DMS114 treated with DMSO at 0.1 percent for 48 hours (cell line): ENCODE data around the gene OR13D1.
"Not testable (repeated sequence)": the region's sequence is repeated elsewhere in the genome, so short reads cannot be mapped to it uniquely, and the experiment has no call there.

Experiments used
- DNase-seq: peaks from one replicate; lab custom pipeline; 2025; ENCODE audit not compliant: unreplicated experiment; lab: John Stamatoyannopoulos, UW

The OR13D1 gene, protein sequence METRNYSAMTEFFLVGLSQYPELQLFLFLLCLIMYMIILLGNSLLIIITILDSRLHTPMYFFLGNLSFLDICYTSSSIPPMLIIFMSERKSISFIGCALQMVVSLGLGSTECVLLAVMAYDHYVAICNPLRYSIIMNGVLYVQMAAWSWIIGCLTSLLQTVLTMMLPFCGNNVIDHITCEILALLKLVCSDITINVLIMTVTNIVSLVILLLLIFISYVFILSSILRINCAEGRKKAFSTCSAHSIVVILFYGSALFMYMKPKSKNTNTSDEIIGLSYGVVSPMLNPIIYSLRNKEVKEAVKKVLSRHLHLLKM

DNA sequence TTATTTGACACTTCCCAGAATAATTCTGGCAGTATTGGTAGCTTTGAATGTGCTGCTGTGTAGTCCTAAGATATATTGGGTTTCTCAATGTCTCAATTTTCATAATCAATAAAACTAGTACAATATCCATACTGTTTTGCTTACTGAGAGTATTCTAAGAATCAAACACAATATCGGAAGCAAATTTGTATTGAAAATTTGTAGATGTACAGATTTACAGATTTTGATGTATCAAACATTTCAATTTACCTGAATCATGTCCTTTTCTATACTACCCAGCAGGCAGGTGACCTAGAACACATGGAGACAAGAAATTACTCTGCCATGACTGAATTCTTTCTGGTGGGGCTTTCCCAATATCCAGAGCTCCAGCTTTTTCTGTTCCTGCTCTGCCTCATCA is at the start of gene OR13D1:
TSS of gene OR13D1 (plus strand) at position 301 of the 400 bp plus-strand sequence. CDS start at position 301, 0 bp downstream.
- no peak for DNase-seq

DNA sequence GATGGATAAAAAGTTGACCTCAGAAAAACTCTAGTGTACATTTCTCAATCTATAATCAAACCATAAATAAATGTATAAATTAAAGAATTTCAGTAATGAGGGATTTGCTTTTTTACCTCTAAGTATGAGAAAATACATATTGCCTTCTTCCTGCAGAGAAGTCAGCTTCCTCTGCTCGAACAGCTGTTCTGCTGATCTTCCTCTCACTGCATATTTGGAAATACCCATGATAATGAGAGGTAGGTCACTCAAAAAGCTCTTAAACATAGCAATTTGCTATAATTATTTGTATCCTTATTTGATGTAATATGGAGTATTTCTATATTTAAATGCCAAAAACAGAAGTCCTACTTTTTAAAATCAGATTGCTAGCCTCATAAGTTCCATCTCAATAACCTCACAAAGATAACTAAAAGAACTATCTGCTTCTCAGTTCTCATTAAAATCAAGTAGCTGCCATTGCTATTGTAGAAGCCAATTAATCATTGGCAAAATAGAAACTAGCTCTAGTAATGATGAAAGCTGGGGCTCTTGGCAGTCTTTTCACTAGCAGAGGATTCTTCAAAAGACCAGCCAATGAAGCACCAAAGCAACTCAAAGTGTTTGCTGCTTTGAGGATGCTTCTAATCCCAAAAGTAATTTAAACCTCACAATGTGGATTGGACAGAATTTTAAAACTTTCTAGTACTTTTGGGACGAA is 35.7 kb upstream of the OR13D1 start:
- no peak for DNase-seq

DNA sequence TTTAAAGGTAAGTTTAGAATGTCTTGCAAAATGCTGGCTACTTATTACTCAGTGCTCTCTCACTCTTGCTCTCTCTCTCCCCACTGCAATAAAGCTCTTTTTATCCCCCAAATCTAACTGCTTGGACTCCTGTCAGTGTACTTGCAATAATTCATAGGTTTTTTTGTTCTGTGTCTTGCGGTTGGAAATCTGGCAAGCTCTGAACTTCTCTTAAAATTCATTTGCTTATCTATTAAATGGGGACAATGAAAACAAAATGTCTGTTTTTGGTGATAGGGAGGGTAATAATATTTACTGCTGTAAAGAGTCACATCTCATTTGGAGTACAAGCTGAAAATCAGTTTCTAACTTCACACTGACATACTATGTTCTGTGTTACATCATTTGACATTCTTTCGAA is 18.7 kb upstream of the OR13D1 start:
- no peak for DNase-seq

DNA sequence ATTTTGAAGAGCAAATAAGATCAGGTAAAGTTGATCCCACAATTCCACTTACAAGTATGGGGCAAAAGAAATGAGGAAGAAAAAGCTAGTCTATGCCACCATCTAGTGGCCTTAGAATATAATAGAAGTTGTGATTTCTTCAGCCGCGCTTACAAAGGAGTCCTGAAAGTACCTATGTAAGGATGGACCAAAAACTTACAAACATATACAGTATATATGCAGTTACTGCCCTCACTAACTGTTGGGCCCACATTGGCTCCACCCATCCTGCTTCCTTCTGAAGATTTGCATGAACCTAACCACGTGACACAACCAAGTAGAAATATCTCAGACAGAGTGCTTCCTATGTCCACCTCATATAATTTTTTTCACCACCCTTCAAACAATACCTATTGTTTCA is 11.7 kb upstream of the OR13D1 start:
- DNase-seq: peak; percentile 42

DNA sequence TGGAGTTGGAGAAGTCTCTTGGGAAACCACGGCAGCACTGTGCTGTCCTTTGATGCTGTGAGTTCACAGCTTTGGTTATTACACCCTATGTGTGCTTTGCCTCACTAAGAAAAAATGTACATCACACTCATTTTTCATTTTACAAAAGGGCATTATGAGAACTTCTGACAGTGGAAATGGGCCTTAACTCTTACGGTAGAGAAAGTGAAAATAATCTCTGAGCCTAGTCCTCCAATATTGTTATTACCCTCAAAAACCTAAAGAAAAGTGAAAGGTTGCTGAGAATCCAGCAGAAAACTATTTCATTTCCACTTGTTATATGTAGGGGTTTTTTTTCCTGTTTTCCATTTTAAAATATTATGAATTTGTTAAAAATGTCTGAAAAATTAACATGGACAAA is 8.2 kb upstream of the OR13D1 start:
- no peak for DNase-seq

DNA sequence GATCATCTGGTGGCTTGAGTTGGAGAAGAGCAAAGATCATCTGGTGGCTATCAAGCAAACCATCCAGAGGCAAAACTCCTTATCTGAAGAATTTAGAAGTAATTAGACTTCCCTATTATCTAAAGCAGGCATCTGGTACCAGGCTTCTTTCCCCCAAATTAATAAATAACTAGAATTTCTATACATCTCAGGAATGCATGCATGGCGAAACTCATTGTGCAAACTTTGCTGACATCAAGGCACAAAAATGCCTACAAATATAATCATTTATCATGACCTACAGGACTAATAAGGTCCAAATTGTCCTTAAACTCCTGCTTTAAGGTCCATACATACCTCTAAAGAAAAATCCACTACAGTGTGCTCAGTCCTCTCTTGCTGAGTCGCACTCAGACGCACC is 6.0 kb downstream of the OR13D1 start:
- DNase-seq: no peak

DNA sequence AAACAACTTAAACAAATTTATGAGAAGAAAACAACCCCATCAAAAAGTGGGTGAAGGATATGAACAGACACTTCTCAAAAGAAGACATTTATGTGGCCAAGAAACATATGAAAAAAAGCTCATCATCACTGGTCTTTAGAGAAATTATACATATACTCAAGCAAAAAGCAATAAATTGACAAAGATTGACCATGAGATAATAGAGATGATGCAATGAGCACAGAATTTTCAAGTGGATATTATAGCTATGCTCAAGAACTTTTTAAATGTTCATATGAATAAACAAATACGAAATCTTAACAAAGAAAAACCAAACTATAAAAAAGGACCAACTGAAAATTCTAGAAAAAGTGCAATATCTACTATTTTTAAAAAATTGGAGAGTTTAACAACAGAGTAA is 14.4 kb downstream of the OR13D1 start:
- not testable (repeated sequence) for DNase-seq

DNA sequence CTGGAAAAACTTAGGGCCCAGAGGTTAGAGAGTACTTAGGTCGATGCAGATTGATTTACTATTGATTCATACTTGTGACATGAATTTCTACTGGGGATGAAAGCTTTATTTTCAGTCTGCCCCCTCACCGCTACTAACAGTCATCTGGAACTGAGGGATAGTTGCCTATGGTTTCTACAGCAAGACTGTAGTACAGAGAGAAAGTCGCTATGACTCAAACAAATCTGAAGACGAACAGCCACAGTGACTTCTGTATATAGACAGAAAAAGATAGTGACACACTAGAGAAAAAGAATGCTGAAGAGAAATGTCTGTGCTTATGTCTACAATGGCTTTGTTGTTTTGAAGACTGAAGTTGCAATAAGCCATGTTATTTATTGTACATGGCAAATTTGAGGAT is 17.3 kb downstream of the OR13D1 start:
- DNase-seq: no peak

DNA sequence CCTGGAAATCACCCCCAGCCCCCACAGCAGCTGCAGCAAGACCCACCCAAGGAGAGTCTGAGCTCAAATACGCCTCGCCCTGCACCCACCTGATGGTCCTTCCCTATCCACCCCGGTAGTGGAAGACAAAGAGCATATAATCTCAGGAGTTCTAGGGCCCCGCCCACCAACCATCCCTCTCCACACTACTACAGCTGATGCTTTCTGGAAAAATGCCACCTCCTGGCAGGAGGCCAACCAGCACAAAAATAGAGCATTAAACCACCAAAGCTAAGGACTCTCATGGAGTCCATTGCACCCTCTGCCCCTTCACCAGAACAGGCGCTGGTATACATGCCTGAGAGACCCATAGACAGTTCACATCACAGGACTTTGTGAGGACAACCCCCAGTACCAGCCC is 30.7 kb downstream of the OR13D1 start:
- no peak for DNase-seq

DNA sequence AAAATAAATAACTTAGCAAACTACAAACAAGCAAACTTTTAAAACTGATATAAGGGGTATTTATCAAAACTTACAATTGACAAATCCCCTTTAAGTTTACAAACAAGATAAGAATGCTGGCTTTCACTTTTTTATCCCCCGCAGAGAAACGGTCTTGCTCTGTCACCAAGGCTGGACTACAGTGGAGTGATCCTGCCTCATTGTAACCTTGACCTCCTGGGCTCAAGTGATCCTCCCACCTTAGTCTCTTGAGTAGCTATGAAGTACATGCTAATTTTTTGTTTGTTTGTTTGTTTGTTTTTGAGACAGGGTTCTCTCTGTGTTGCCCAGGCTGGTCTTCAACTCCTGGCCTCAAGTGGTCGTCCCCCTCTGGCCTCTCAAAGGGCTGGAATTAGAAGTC is 44.1 kb downstream of the OR13D1 start:
- DNase-seq: no peak

DNA sequence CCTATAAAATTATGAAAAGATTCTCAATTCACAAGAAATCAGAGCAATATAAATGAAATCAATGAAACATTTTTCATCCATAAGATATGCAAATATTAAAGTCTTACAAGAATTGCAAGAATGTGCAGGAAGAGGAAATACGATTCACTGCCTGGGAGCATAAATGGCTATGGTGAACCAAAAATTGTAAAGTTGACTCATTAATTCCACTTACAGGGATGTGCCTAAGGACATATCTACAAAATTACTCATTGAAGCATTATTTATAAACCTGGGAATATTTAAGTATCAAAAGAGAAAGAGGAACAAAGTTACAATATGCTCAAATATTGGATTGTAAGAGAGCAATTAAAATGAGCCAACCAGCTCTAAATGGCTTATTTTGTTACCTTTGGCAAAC is 46.3 kb downstream of the OR13D1 start:
- no peak for DNase-seq

DNA sequence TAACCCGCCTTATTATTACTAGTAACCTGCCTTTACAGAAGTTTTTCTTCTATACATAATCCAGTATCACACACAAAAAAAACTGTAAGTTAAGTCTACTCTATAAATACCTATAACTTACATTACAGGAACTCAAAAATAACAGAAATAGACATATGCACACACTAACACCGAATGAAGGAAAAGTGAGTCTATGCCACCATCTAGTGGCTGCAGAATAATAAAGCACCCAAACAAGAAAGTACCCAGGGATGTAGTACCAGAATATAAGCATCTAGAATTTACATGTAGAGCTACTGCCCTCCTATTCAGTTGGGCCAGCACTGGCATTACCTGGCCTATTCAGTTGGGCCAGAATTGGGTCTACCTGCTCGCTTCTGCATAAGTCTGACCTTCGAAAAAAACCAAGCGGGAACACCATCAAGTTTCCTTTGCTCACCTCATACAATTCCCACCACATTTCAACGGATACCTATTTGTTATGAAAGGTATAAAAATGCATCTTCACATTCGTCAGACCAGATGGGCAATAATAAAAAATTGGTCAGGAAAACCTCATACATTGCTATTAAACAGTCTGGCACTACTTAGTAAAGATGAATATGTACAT is 49.2 kb downstream of the OR13D1 start:
- DNase-seq: peak; percentile 53
